GM10847 (cell line): ENCODE data around the gene SDF4.

Source experiments
- POLR2A ChIP-seq: IDR thresholded peaks from 2 replicates; pipeline ENCODE4 v1.6.1; 2011; ENCODE audit not compliant: insufficient read length; ENCODE audit errors: extremely low read depth

The SDF4 gene

DNA sequence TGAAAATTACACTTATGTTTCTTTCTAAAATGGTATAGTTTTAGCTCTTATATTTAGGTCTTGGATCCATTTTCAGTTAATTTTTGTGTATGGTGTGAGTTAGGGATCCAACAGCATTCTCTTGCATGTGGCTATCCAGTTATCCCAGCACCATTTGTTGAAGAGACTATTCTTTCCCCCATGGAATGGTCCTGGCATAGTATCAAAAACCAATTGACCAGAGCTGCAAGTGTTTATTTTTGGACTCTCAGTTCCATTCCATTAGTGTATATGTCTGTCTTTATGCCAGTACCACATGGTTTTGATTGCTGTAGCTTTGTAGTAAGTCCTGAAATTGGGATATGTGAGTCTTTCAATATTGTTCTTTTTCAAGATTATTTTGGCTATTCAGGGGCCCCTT lies 43.9 kb downstream of the SDF4 start:
- TF ChIP-seq POLR2A: no peak

DNA sequence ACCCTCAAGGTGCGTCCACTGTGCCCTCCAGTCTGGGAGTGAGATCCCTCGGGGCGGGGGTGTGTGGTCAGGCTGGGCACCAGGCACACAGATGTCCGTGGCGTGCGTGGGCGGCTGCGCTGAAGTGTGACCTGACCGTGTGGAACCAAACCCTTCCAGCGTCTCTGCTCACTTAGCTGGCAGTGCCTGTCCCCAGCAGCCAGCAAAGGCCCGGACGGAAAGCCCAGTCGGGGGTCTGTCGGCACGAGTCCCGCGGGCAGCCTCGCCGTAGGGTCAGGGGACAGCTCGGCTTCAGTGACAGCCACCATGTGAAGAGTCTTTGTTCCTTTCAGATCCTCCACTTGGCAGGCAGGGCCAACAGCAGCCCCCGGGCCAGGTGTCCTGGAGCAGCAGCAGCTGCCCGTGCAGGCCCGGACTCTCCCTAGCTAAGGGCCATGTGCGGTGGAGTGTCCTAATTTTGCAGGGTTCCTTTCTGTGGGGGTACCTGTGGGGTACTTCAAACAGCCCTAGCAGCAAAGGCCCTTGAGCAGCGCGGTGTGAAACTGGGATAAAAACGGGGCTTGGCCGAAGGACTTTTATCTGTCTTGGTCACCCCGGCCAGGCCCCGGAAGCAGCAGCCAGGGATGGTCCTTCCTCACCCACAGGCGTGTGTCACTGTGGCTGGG lies 46.6 kb downstream of the SDF4 start:
- TF ChIP-seq POLR2A: no peak

DNA sequence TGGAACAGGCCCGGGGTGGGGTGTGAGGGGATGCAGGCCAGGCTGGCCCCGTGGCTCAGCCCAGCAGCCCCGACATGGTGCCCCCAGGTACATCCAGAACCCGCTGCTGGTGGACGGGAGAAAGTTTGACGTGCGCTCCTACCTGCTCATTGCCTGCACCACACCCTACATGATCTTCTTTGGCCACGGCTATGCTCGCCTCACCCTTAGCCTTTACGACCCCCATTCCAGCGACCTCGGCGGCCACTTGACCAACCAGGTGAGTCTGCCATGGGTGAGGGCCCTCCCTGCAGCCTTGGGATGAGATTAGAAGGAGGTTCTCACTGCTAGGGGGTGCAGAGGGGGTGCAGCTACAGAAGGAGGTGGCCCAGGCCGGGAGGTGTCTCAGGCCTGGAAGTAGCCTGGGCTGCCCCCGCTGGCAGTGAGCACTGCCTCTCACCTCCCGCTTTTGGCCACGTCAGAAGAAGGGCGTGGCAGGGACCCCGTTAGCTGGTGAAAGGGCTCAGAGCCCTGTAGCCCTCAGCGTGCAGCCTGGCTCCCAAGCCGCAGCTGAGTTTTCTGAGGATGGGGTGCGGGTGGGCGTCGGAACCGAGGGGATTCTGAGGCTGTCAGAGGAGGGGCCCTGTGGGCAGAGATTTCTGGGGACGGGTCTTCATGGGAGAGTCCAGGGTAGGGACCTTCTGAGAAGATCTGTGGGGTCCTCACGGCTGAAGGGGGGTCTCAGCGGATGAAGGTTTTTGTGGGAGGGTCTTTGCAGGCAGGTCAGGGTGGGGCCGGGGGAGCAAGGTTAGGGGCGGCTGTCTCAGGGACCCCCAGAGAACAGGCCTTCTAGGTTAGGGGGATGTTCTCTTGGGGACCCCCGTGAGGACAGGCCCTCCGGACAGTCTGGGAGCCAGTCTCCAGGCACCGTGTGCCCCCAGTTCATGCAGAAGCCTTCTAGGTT lies 47.7 kb downstream of the SDF4 start:
- no peak for TF ChIP-seq POLR2A

DNA sequence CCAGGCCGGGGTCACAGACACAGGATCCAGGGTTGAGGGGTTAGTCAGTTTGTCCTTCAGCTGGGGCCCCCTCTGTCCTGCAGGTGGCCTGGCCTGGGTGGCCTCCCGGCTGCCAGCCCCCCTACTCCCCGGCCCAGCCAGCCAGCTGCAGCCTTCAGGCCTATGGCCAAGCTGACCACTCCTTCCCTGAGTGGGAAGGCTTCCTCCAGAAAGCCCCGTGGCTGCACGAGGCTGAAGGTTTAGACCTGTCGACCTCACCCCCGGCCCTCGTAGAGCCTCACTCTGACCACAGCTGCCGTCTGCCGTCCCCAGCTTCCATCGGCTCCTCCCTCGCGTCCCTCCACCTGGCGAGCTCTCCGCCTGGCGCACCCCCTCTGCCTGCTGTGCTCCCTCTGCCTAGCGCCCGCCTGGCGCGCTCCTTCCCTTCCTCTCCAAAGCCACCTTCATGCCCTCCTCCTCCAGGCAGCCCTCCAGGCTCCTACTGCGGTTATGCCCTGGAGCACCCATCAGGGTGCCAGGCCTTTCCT lies 48.5 kb downstream of the SDF4 start:
- TF ChIP-seq POLR2A: no peak

DNA sequence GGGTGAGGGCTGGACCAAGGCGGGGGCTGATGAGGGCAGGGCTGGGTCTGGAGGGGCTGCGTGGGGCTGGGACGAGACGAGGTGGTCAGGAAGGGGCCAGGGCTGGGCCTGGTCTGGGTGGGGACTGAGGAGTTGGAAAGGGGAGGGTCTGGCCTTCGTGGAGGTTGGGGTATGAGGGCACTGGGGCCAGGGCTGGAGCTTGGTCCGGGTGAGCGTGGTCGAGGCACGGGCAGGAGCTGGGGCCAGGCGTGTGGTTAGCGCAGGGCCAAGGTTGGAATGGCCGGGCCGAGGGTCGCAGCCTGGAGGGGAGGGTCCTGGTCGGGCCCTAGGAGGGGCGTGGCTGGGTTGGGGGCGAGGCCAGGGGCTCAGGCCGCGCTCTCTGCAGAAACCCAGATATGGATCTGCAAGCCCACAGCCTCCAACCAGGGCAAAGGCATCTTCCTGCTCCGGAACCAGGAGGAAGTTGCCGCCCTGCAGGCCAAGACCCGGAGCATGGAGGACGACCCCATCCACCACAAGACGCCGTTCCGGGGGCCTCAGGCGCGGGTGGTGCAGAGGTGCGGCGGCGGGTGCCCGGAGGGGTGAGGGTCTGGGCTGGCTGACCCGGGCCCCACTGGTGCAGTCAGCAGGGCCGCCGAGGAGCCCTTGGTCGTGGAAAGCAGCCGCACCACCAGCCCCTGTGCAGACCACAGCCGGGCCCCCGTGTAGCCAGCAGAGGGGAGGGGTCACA lies 49.1 kb downstream of the SDF4 start:
- no peak for TF ChIP-seq POLR2A

DNA sequence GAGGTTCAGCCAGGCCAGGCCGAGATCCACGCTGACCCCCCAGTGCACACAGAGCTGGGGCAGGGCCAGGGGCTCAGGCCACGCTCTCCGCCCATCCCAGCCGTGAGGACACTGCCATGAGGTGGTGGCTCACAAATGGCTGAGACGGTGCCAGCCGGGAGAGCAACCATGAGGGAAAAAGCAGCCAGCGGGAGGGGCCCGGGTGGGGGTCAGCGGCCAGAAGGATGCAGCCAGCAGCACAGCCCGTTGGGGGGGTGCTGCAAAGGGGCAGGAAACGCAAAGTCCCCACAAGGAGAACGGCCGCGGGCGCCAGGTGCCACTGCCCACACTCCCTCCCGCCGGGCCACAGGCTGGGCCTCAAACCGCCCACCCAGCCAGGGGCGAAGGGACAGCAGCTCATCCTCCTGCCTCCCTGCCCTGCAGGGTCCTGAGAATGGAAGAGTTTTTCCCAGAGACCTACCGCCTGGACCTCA lies 49.8 kb downstream of the SDF4 start:
- TF ChIP-seq POLR2A: no peak

DNA sequence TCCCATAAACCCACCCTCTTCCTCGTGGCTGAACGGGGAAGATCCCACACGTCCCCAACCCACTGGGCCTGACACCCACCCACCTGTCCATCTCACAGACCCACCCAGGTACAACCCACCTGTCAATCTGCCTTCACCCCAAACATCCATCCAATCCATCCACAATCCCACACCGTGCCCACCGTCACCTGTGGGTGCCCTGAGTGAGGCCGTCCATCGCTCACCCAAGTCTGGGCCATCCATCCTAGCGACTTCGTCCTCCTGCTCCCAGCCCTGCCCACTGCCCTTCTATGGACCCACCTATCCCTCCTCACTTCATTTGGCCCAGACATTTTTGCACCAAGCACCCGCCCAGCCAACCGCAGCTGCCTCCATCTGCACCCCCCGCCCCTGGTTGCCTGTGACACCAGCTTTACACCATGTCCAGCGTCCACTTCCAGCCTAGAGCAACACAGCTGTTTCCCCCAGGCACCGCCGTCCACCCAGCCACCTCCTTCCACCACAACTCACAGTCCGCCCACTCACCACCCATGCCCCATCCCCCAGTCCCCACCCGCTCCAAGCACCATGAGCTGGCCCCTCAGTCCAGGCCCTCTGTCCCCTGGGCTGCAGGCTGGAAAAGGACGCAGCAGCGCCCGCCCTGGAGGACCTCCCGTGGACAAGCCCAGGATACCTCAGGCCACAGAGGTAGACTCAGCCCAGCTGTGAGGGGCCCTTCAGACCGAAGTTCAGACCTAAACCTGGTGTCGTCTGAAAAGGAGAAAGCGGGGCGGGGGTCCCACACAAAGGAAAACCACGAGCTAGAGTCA lies 50.5 kb downstream of the SDF4 start:
- no peak for TF ChIP-seq POLR2A

DNA sequence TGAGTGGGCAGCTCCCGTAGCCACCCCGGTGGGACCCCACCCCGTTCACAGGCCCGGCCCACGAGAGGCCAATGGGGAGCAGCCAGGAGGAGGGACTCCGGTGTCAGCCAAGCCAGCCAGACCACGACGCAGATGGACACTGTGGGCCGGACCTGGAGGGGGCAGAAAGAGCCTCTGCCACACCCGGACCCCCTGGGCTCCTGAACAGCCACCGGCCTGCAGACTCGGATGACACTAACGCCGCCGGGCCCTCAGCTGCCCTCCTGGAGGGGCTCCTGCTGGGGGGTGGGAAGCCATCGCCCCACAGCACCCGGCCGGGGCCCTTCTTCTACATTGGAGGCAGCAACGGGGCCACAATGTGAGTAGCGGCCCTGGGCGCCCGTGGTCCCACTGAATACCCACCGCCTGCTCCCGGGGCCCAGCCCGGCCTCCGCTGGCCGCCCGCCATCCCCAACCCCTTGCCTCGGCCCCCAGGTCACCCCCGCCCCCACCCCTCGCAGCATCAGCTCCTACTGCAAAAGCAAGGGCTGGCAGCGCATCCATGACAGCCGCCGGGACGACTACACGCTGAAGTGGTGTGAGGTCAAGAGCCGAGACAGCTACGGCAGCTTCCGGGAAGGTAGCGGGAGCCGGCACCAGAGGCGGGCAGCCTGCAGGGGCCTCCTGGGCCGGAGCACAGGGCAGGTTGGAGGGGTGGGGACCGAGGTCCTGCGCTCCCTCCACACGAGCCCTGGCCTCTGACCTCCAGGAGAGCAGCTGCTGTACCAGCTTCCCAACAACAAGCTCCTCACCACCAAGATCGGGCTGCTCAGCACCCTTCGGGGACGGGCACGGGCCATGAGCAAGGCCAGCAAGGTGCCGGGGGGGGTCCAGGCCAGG lies 51.6 kb downstream of the SDF4 start:
- no peak for TF ChIP-seq POLR2A

DNA sequence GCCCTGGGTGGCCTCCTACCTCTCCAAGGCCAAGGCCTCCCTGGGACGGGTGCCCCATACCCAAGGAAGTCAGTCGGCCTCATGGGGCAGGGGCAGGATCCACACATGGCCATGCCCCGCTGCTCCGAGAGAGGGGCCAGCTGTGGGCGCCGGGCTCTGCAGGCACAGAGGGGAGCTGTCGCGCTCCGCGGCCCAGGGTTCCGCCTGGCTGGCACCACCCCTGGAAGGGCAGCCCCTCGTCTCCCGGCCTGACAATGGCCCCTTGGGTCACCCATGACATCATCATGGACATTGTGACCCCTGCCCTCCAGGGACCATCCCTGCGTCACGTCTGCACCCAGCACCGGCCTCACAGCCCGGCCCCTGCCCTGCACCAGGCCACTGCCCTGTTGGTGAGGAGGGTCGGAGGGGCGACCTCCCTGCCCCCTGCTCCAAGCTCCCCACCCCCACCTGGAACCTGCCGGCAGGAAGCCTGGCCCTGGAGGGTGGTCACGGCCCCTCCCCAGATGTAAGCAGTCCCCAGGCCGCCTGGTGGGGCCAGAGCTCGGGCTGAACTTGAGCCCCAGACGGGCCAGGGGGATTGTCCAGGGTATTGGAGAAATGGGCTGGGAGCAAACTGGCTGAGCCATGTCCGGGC lies 52.3 kb downstream of the SDF4 start:
- no peak for TF ChIP-seq POLR2A

DNA sequence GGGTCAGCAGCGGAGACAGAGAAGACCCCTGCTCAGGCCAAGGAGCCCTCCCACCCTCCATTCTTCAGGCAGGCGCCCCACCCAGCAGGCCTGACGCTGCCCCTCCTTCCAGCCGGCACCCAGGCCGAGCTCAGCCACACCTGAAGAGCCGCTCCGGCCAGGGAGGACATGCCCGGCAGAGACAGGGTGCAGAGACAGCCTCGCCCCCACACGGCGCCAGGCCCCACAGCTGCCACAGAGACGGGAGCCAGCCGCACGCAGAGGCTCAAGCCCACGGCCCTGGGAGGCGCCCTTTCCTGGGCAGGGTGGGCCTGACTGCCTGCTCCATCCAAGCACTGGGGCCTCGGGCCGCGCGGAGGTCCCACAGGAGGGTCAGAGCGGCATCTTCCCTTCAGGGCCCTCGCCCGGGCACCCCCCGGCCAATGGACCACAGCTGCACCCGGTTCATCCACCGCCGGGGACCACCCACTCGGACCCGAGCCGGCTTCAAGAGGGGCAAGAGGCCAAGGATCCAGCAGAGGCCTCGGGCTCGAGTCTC lies 52.9 kb downstream of the SDF4 start:
- no peak for TF ChIP-seq POLR2A

DNA sequence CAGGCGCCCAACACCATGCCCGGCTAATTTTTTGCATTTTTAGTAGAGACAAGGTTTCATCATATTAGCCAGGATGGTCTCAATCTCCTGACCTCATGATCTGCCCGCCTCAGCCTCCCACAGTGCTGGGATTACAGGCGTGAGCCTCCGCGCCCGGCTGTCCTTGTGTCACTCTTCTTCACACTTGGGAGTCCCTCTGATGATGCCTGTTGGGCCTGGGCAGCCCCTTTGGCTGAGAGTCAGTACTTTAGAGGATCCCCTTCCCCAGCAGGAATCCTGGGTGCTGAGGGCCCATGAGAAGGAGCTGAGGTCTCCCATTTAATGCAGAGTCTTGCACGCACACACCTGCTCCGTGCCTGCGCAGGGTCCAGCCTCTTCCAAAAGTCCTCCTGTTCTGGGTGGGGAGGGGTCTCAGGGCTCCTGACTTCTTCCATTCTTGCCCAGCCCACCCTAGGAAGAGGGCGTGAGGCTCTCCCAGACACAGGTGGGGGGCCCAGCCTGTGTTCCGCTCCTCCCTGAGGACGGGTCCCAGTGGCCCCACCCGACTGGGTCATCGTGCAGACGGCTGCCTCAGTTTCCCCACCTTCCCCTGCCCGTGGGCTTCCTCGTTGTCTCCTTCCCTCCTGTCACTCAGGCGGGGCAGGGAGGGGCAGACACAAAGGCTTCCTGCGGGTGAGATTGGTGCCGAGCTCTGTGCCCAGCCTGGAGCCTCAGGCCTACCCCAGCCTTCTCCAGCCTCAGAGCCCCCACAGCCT lies 54.2 kb downstream of the SDF4 start:
- no peak for TF ChIP-seq POLR2A

DNA sequence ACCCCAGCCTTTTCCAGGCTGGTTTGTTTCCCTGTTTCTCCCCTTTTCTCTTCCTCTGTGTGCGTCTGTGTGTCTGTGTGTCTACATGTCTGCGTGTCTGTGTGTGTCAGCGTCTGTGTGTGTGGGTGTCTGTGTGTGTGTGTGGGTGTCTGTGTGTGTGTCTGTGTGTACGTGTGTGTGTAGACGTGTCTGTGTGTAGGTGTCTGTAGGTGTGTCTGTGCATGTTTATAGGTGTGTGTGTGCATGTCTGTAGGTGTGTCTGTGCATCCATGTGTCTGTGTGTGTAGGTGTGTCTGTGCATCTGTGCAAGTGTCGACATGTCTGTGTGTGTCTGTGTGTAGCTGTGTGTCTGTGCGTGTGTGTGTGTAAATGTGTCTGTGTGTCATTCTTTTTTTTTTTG lies 54.9 kb downstream of the SDF4 start:
- no peak for TF ChIP-seq POLR2A
